Brain pericyte (primary cell): ENCODE data around the gene SHISAL1.
"Not testable (repeated sequence)": the region's sequence is repeated elsewhere in the genome, so short reads cannot be mapped to it uniquely, and the experiment has no call there.

Source experiments
- DNase-seq: peaks from one replicate; pipeline ENCODE4 v3.0.0-alpha.2; 2012; ENCODE audit warnings: low read depth, low spot score

Gene SHISAL1

GRCh38 chr22:44328762-44329161 lies 16.0 kb upstream of the SHISAL1 start:
- no peak for DNase-seq

DNA sequence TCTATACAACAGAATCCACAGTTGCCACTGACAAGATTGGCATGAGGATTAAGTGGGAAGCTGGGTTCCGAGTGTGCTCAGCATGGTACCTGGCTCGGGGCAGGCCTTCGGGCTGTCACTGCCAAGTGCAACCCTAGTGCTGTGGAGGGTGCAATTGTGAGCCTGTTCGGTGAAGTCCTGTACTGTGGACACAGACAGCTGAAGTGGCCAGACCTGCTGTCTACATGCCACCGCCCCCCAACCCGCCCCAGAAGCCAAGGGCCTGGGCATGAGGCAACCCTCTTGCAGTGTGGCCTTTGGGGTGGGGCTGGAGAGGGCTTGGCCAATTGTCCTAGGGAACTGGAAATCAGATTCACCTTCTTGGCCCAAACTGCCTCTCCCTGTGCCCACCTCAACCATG lies 15.6 kb upstream of the SHISAL1 start:
- DNase-seq: no peak

DNA sequence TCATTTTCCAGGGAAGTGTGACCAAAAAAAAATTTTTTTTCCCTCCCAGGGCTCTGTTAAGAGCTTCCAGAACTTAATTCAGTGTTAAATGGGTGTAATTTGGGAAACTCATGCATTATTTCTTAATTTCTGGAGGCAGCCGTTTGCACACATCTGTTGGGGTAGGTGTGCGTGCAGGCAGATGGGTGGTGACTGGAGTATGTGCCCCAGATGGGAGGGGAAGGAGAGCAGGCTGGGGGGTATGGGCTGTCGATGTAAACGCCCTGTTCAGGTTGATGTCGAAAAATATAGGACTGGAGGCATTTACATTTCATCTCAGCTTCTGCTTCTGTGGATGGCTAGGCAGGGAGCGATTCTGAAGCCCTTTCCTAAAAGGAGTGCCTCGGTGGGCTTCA lies 13.7 kb upstream of the SHISAL1 start:
- DNase-seq: no peak

DNA sequence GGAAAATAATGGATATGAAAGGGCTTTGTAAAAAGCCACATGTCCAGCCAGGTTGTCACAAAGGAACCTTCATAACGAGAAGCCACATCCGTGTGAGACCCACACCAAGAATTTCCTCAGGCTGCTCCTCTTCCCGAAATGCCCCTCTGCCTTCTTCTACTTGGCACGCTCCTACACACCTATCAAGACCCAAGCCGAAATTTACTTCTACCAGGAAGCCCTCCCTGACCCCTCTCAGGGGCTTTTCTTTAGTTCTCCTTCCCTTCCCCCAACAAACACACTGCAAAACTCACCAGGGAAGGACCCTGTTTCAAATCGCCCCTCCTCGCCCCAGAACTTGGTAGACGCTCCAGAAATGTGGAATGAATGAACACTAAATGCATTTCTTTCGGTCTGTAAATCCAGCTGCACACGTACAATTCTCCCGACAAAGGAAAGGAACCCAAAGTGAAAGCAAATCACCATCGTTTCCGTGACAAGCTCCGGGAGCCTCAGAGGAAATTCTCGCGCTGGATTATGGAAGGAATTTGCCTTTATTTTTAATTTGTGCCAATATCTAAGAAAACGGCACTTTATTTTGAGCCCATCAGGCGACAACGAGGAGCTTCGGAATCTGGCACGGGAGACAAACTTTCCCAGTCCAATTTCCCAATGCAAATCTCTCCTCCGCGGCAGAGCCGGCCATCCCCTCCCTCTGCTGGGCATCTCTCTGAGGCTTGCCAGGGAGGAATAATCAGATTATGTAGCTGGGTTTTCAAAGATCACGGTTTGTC lies 13.2 kb upstream of the SHISAL1 start:
- DNase-seq: no peak

DNA sequence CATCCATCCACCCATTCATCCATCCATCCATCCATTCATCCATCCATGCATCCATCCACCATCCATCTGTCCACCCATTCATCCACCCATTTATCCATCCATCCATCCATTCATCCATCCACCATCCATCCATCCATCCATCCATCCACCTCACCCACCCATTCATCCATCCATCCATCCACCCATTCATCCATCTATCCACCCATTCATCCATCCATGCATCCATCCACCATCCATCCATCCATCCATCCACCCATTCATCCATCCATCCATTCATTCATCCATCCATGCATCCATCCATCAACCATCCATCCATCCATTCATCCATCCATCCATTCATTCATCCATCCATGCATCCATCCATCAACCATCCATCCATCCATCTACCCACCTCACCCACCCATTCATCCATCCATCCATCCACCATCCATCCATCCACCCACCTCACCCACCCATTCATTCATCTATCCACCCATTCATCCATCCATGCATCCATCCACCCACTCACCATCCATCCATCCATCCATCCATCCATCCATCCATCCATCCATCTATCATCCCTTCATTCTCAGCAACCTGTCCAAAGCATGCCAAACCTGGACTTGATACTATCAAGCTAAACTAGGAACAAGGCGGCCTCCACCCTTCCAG lies 10.5 kb upstream of the SHISAL1 start:
- not testable (repeated sequence) for DNase-seq

DNA sequence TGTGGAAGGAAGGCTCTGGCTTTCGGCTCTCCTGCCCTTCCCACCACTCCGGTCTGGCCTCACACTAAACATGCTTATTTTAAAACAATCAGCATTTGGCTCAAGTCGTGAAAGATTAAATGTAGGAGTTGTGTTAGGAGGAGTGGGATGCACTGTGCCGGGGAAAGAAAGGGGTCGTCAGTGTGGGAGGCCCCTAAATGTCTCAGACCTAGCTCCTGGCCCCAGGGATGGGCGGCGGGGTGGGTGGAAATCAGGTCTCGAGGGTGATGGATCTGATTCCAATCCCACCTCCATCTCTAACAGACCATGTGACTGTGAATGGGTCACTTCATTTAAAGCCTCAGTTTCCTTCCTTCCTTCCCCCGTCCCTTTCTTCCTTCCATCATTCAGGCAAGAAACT lies 6.9 kb upstream of the SHISAL1 start:
- no peak for DNase-seq

DNA sequence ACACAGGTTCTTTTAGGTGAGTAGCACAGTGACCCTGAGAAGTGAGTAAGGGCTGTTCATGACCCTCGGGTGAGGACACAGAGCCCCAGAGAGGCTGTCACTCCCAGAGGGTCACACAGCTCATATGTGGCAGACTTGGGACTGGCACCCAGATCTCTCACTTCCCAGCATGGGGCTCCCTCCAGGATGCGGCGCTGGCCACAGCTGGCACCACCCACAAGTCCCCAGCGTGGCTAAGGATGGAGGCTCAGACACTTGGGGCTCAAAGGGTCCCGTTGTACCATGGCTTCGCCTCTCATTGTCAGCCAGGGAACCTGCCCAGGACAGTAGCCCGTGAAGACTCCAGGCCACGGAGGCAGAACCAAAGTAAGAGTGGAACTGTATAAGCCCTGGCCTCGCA lies 6.0 kb upstream of the SHISAL1 start:
- DNase-seq: no peak

DNA sequence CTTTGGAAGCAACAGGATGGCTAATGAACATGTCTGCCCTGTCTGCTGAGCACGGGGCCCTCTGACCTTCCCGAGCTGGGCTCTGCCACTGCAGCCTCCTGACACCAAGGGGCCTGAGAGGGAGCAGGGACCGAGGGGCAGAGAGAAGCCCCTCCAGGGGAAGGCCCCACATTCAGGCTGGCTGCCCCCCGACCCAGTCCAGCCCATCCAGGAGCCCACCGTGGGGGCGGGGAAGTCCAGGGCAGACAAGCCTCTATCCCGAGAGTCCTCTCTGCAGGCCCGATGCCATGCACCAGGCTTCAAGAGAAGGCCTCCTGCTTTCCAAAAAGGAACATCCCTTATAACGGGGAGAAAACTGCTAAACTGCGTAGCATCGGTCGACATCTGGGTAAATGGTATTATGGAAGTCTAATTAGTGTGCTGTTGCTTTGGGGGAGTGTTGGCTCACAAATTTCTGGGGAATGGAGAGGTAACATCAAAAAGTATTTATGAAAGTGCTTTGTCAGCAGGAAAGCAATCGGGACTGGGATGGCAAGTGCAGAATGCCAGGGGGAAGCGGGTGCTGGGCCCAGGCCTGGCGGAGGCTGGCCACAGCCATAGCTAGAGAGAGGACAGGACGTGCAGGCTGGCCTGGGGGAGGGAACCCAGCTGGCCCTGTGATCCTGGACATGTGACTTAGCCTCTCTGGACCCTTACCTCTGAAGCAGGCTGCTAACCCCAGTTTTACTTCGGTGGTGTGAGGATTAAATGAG lies 5.3 kb upstream of the SHISAL1 start:
- no peak for DNase-seq

DNA sequence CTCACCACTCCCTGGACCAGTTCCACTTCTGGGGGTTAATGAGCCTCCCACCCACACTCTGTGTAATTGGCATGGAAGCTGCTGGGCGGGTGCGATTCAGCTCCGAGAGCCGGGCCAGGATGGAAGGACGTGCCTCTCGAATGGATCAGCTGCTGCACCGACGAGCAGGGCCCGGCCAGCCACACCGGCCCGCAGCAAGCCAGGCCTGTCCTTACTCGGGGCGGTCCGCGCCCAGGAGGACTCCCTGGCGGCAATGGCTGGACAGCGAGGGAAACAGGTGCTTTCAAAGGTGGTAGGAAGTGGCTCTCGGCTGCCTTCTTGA lies 4.3 kb upstream of the SHISAL1 start:
- no peak for DNase-seq

GRCh38 chr22:44316393-44317122 lies 3.8 kb upstream of the SHISAL1 start:
- no peak for DNase-seq

GRCh38 chr22:44314425-44315067 lies 1.8 kb upstream of the SHISAL1 start:
- no peak for DNase-seq

DNA sequence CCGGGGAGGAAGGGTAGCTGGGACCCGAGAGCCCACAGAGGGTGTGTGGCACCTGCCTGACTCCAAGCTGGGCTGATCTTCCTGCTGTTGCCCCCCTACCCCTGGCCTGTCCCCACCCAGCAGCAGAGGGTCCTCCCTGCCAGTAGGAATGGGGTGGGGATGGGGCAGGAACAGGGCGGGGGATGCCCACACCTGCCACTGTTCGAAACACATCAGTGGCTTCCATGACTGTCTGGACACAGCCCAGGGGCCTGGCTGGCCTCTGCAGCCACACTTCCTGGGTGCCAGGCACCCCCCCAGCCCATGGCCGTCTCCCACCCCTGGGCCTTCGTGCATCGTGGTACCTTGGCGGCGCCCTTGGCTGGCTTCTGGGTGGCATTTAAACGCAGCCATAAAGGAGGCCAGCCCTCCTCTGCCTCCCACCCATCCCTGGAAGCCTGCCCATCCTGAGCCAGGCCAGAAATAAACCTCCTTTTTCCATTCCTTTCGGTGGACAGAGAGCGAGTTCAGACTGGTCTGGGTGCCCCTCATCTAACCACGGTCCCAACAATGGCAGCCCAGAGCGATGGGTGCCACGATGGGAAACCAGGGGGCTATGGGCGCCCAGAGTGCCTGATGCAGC lies 745 bp upstream of the SHISAL1 start:
- no peak for DNase-seq

DNA sequence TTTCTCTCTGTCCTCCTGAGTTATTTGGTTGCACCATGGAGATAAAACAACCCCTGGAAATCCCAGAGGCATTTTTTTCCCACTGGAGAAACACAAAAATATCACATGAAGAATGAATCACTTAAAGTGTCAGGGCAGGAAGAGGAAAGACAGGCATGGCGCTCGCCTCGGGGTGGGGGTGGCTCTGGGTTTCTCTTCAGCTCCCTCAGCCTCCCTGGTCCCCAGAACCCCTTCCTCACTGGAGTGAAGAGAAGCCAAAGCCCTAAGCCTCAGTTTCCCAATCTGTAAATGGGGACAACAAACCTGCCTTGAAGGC lies 938 bp downstream of the SHISAL1 start:
- no peak for DNase-seq

DNA sequence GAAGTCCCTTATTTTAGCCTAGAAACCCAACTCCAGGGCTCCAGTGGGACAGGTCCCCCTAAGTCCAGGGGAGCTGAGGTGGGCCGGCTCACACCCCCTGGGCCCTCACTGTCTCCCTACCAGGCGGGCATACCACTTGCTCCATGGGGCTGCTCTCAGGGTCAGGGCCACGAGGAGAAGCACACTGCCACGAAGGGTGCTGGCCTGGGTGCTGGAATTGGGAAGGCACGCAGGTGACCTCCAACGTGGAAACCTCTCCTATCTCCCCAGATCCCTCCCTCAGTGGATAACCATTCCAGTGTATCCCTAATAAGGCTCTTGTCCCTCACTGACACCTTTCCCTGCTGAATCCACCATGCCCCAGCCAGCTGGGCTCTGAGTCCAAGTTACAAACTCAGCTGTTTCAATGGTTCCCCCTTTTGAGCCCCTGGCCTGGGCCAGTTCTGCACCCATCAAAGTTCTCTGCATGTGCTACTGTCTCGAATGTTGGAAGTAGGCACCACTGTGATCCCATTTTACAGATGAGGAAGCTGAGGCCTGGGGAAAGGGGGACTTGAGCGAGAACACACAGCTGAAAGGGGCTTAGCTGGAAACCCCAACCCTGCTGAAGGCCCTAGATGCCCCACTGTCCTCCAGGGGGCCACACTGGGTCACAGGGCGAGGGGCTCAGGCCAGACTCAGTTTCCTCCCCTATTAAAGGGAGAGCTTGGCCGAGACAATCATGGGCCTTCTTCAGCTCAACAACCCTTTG lies 1.5 kb downstream of the SHISAL1 start:
- DNase-seq: no peak

DNA sequence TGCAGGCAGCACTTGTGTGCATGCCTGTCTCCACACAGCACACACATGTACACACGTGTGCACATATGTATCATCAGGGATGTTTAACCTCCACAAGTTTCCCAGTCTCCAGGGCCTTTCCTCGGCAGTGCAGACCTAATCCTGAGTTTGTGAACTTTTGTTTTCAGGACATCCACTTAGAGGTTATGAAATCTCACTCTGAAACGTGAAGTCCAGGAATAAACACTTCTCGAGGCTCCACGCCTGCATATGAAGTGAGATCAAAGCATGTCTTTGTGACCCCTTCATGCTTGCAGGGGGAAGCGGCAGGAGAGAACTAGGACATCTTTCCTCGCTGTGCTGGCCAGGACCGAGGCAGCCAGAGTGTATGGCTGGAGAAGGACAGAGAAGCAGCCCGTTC lies 3.1 kb downstream of the SHISAL1 start:
- DNase-seq: no peak

GRCh38 chr22:44309137-44309536 lies 3.6 kb downstream of the SHISAL1 start:
- no peak for DNase-seq

DNA sequence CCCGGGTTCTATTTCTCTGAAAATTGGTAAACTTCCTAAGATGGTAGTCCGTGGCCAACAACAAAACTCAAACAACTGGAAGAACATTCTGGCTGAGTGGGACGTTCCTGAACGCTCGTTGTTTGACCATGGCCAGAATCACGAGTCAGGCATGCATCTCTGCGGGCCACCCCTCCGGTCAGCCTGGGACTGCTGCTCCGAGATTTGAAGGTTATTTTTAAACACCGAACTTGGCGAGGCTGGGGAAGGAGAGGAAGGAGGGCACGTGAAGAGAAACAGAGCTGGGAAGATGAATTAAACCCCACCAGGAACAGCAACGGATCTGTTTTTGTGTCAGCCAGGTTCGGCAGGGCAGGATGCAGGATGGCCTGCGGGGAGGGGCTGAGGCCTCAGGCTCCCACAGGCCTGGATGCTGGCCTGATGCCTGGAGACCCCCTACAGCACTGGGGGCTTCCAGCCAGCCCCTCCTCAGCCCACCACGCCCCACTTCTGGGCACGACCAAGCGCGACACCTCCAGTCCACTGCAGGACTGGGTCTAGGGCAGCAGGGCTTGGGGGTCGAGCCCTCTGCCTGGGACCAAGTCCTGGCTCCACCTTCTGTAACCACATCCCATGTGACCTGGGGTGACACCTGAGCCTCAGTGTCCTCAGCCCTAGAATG lies 5.1 kb downstream of the SHISAL1 start:
- DNase-seq: no peak

GRCh38 chr22:44305888-44306287 lies 6.9 kb downstream of the SHISAL1 start:
- no peak for DNase-seq

- DNase-seq: no peak
Measured at GRCh38 chr22:44305455-44305854, 7.3 kb downstream of the SHISAL1 start.

GRCh38 chr22:44304911-44305310 lies 7.8 kb downstream of the SHISAL1 start:
- no peak for DNase-seq
